ENCODE data around the gene MAML2. TPM values are rescaled to one million over a fixed set of nuclear protein-coding genes. Genes with fewer than 3 reads are reported as not detected.

MAML2 gene
- total RNA-seq, 1 experiment from 2014 or later: 22.7 TPM

GRCh38 chr11:96259134-96259830, 83.7 kb downstream of the MAML2 start:
- H3K36me3 Mint-ChIP-seq (ENCODE audit: insufficient read depth, unreplicated experiment): peaks cover 18% of the 10 kb centered on the region
- H3K4me3 Mint-ChIP-seq (ENCODE audit: low read depth, unreplicated experiment): no peak overlapping the region
- no peaks in the 10 kb centered on the region for H3K27me3 Mint-ChIP-seq (ENCODE audit: unreplicated experiment)
- CTCF ChIA-PET: interaction anchor here (0.8 kb wide), 1 partner anchor 464 kb away, joined by 4 read pairs; no protein-coding TSS in a partner anchor
- DNase-seq: no peak
- intact Hi-C loops (cut with micrococcal nuclease; ENCODE audit: unreplicated experiment): loop anchor here (5.0 kb wide), 1 partner anchor 83 kb away; the partner anchor contains the start of gene MAML2
- peaks cover 56% of the 10 kb centered on the region for H3K4me1 Mint-ChIP-seq (ENCODE audit: low read depth, unreplicated experiment)
- TF ChIP-seq, protein P1, sequence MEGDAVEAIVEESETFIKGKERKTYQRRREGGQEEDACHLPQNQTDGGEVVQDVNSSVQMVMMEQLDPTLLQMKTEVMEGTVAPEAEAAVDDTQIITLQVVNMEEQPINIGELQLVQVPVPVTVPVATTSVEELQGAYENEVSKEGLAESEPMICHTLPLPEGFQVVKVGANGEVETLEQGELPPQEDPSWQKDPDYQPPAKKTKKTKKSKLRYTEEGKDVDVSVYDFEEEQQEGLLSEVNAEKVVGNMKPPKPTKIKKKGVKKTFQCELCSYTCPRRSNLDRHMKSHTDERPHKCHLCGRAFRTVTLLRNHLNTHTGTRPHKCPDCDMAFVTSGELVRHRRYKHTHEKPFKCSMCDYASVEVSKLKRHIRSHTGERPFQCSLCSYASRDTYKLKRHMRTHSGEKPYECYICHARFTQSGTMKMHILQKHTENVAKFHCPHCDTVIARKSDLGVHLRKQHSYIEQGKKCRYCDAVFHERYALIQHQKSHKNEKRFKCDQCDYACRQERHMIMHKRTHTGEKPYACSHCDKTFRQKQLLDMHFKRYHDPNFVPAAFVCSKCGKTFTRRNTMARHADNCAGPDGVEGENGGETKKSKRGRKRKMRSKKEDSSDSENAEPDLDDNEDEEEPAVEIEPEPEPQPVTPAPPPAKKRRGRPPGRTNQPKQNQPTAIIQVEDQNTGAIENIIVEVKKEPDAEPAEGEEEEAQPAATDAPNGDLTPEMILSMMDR (IDR thresholded peaks at IDR 0.05; ENCODE audit: unreplicated experiment): no peak
- BruUV-seq (replicated peaks): no TSS peak
- no peak overlapping the region for H3K27ac Mint-ChIP-seq (ENCODE audit: unreplicated experiment)
- peaks cover 2% of the 10 kb centered on the region for H3K9me3 Mint-ChIP-seq (ENCODE audit: low read depth, unreplicated experiment)

DNA sequence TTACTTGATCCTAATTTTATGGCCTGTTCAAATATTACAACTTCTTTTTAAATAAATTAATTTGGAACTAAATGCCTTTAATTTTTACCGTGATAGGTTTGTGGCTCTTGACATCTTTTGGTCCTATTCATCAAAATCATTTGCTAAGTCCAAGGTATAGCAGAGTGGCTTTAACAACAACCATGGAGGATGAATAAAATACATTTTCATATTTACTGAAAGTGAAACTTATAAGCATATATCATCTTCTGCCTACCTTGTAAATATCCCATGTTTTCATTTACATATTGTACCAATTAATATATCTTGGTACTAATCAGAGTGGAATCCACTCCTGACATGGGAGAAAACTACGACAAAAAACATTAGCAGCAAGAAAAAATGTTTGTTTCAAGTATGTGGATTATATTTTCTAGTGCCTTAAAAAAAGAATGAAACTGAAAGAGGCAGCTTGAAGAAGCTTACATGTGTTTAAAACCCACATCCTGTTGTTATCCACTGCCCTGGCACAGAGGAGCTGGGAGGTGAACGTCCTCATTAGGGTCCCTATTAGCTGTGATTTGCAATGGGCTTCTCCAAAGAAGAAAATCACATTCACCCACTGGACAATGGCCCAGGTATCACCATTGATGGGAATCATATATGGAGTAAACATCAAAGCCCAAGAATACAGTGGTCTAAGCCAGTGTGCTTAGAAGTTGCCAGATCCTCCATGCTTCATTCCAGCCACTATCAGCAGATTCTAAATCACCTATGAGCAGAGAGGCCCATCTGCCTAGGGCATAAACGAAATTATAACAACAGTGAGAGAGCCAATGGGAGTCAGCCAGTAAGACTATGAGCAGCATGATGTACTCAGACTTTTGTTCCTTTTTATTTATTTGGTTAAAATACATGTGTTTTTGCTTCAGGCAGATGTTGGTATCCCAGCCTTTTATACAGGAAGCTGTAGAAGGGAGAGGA, 84.7 kb downstream of the MAML2 start:
- H3K27me3 Mint-ChIP-seq (ENCODE audit: unreplicated experiment): no peaks in the 10 kb centered on the region
- H3K4me3 Mint-ChIP-seq (ENCODE audit: low read depth, unreplicated experiment): no peak overlapping the region
- peaks cover 2% of the 10 kb centered on the region for H3K9me3 Mint-ChIP-seq (ENCODE audit: low read depth, unreplicated experiment)
- no peak for DNase-seq
- H3K36me3 Mint-ChIP-seq (ENCODE audit: insufficient read depth, unreplicated experiment): peaks cover 19% of the 10 kb centered on the region
- BruUV-seq (replicated peaks): no TSS peak
- H3K4me1 Mint-ChIP-seq (ENCODE audit: low read depth, unreplicated experiment): peaks cover 57% of the 10 kb centered on the region
- intact Hi-C loops (cut with micrococcal nuclease; ENCODE audit: unreplicated experiment): loop anchor here (5.0 kb wide), 1 partner anchor 84 kb away; the partner anchor contains the start of gene MAML2
- peak overlapping the region; percentile 64 for H3K27ac Mint-ChIP-seq (ENCODE audit: unreplicated experiment)
- CTCF ChIA-PET: no interaction called here
- TF ChIP-seq, protein P1 (IDR thresholded peaks at IDR 0.05; ENCODE audit: unreplicated experiment): no peak

GRCh38 chr11:96257036-96257435, 86.0 kb downstream of the MAML2 start:
- TF ChIP-seq, protein P1 (IDR thresholded peaks at IDR 0.05; ENCODE audit: unreplicated experiment): no peak
- no peak for DNase-seq
- BruUV-seq (replicated peaks): no TSS peak
- H3K27me3 Mint-ChIP-seq (ENCODE audit: unreplicated experiment): no peaks in the 10 kb centered on the region
- H3K9me3 Mint-ChIP-seq (ENCODE audit: low read depth, unreplicated experiment): peaks cover 2% of the 10 kb centered on the region
- H3K27ac Mint-ChIP-seq (ENCODE audit: unreplicated experiment): peak overlapping the region; percentile 64
- no peak overlapping the region for H3K4me3 Mint-ChIP-seq (ENCODE audit: low read depth, unreplicated experiment)
- peaks cover 50% of the 10 kb centered on the region for H3K4me1 Mint-ChIP-seq (ENCODE audit: low read depth, unreplicated experiment)
- intact Hi-C loops (cut with micrococcal nuclease; ENCODE audit: unreplicated experiment): loop anchor here (5.0 kb wide), 1 partner anchor 85 kb away; the partner anchor contains the start of gene MAML2
- CTCF ChIA-PET: no interaction called here
- H3K36me3 Mint-ChIP-seq (ENCODE audit: insufficient read depth, unreplicated experiment): peaks cover 12% of the 10 kb centered on the region

GRCh38 chr11:96256215-96257011, 86.6 kb downstream of the MAML2 start:
- H3K36me3 Mint-ChIP-seq (ENCODE audit: insufficient read depth, unreplicated experiment): peaks cover 12% of the 10 kb centered on the region
- peak overlapping the region; percentile 30 for H3K27ac Mint-ChIP-seq (ENCODE audit: unreplicated experiment)
- no TSS peak for BruUV-seq (replicated peaks)
- H3K27me3 Mint-ChIP-seq (ENCODE audit: unreplicated experiment): no peaks in the 10 kb centered on the region
- no peak overlapping the region for H3K4me3 Mint-ChIP-seq (ENCODE audit: low read depth, unreplicated experiment)
- CTCF ChIA-PET: no interaction called here
- TF ChIP-seq, protein P1 (IDR thresholded peaks at IDR 0.05; ENCODE audit: unreplicated experiment): no peak
- peaks cover 50% of the 10 kb centered on the region for H3K4me1 Mint-ChIP-seq (ENCODE audit: low read depth, unreplicated experiment)
- intact Hi-C loops (cut with micrococcal nuclease; ENCODE audit: unreplicated experiment): loop anchor here (5.0 kb wide), 1 partner anchor 86 kb away; the partner anchor contains the start of gene MAML2
- DNase-seq: no peak
- peaks cover 2% of the 10 kb centered on the region for H3K9me3 Mint-ChIP-seq (ENCODE audit: low read depth, unreplicated experiment)

All from Calu3 (cell line).